Trophoblast cell (in vitro differentiated cells and primary cell): ENCODE measurements around the gene FEM1B.
A peak's percentile ranks its signal among the peaks of the same experiment; 100 is the strongest.

Experiments
- DNase-seq, 2 donors: peaks; one replicate each; pipeline ENCODE4 v3.0.0-alpha.2; 2016
- H2AFZ ChIP-seq: 2 replicates; pipeline ENCODE4 v1.6.1; 2013; ENCODE audit warnings: low read length, moderate library complexity, mild to moderate bottlenecking; ENCODE audit not compliant: insufficient read depth, poor library complexity
- H2AK5ac ChIP-seq: 2 replicates; pipeline ENCODE4 v1.6.1; 2013; ENCODE audit warnings: mild to moderate bottlenecking, low read length
- H2BK120ac ChIP-seq: 2 replicates; pipeline ENCODE4 v1.6.1; 2013; ENCODE audit warnings: low read length, mild to moderate bottlenecking, moderate library complexity; ENCODE audit not compliant: insufficient read depth, poor library complexity
- H2BK12ac ChIP-seq: 2 replicates; pipeline ENCODE4 v1.6.1; 2013; ENCODE audit warnings: mild to moderate bottlenecking, low read length, moderate library complexity
- H2BK5ac ChIP-seq: 2 replicates; pipeline ENCODE4 v1.6.1; 2013; ENCODE audit warnings: low read length, low read depth, moderate library complexity, mild to moderate bottlenecking; ENCODE audit not compliant: poor library complexity
- H3K14ac ChIP-seq: 2 replicates; pipeline ENCODE4 v1.6.1; 2013; ENCODE audit warnings: mild to moderate bottlenecking, low read length
- H3K18ac ChIP-seq: 2 replicates; pipeline ENCODE4 v1.6.1; 2013; ENCODE audit warnings: mild to moderate bottlenecking, low read length
- H3K23ac ChIP-seq: 2 replicates; pipeline ENCODE4 v1.6.1; 2013; ENCODE audit warnings: low read length
- H3K27ac ChIP-seq: 2 replicates; pipeline ENCODE4 v1.5.1; 2013; ENCODE audit warnings: low read depth, mild to moderate bottlenecking, inconsistent platforms, low read length, moderate library complexity
- H3K27me3 ChIP-seq: 2 replicates; pipeline ENCODE4 v1.6.1; 2013; ENCODE audit warnings: inconsistent platforms, mild to moderate bottlenecking, low read length, moderate library complexity; ENCODE audit not compliant: insufficient read depth
- H3K36me3 ChIP-seq, 2 experiments: 1 replicate in 1 of 2; 2 replicates in 1 of 2; pipeline ENCODE4 v1.6.1; 2013; ENCODE audit warnings: low read length in 2 of 2, mild to moderate bottlenecking in 2 of 2, moderate library complexity in 1 of 2; ENCODE audit not compliant: insufficient read depth in 2 of 2, control insufficient read depth in 1 of 2
- H3K4ac ChIP-seq: 2 replicates; pipeline ENCODE4 v1.6.1; 2013; ENCODE audit warnings: low read depth, mild to moderate bottlenecking, low read length, moderate library complexity
- H3K4me1 ChIP-seq, 2 experiments: 1 replicate in 1 of 2; 2 replicates in 1 of 2; pipeline ENCODE4 v1.6.1; 2013; ENCODE audit warnings: low read length in 2 of 2, mild to moderate bottlenecking in 2 of 2, moderate library complexity in 1 of 2; ENCODE audit not compliant: insufficient read depth in 2 of 2, control insufficient read depth in 1 of 2
- H3K4me2 ChIP-seq: 2 replicates; pipeline ENCODE4 v1.6.1; 2013; ENCODE audit warnings: inconsistent platforms, mild to moderate bottlenecking, low read length, moderate library complexity
- H3K4me3 ChIP-seq: 2 replicates; pipeline ENCODE4 v1.5.1; 2013; ENCODE audit warnings: mild to moderate bottlenecking, low read depth, low read length, inconsistent platforms
- H3K79me1 ChIP-seq: one replicate; pipeline ENCODE4 v1.6.1; 2013; ENCODE audit warnings: low read length
- H3K79me2 ChIP-seq: 2 replicates; pipeline ENCODE4 v1.6.1; 2013; ENCODE audit warnings: low read length, mild to moderate bottlenecking; ENCODE audit not compliant: control insufficient read depth, insufficient read depth, poor library complexity
- H3K9ac ChIP-seq: 2 replicates; pipeline ENCODE4 v1.6.1; 2013; ENCODE audit warnings: mild to moderate bottlenecking, low read length
- H3K9me3 ChIP-seq: 2 replicates; pipeline ENCODE4 v1.6.1; 2013; ENCODE audit warnings: low read depth, mild to moderate bottlenecking, control low read depth, inconsistent platforms, low read length; ENCODE audit not compliant: insufficient read depth
- H4K12ac ChIP-seq: 2 replicates; pipeline ENCODE4 v1.6.1; 2013; ENCODE audit warnings: low read depth, mild to moderate bottlenecking, low read length, moderate library complexity
- H4K8ac ChIP-seq: 2 replicates; pipeline ENCODE4 v1.6.1; 2013; ENCODE audit warnings: low read depth, mild to moderate bottlenecking, low read length, moderate library complexity
- H4K91ac ChIP-seq: one replicate; pipeline ENCODE4 v1.6.1; 2013; ENCODE audit warnings: low read depth, mild to moderate bottlenecking, low read length, moderate library complexity
- WGBS: extraction: QIAGEN DNeasy Blood & Tissue Kit; methylation state at CpG from one replicate; pipeline ENCODE4 v1.1.7; 2013; ENCODE audit warnings: missing lambda C conversion rate; ENCODE audit not compliant: insufficient read length, insufficient coverage; ENCODE audit errors: extremely low coverage; 5-methylcytosine and 5-hydroxymethylcytosine counted together

FEM1B gene

GRCh38 chr15:68340726-68341671, 63.5 kb downstream of the FEM1B start:
- Histone ChIP-seq H3K4me1 (peaks cover 2% of the 10 kb centered on the region in 2 experiments), H2BK5ac (no peak overlapping the region), H2AFZ (no peak overlapping the region), H4K8ac (no peak overlapping the region), H3K4me2 (no peak overlapping the region), H4K91ac (no peak overlapping the region), H2BK12ac (no peak overlapping the region), H3K9me3 (no peaks in the 10 kb centered on the region), H3K79me2 (no peaks in the 10 kb centered on the region), H3K23ac (no peak overlapping the region), H3K4ac (no peak overlapping the region), H3K14ac (no peak overlapping the region), H3K18ac (no peak overlapping the region), H2BK120ac (no peak overlapping the region), H3K27me3 (no peaks in the 10 kb centered on the region), H3K36me3 (no peaks in the 10 kb centered on the region), H3K4me3 (no peak overlapping the region), H3K27ac (no peak overlapping the region), H3K79me1 (no peaks in the 10 kb centered on the region), H2AK5ac (no peak overlapping the region), H3K9ac (no peak overlapping the region), H4K12ac (no peak overlapping the region)
- WGBS, result no CpG with 5 or more reads among the region's 15 CpGs
- no peak for DNase-seq

GRCh38 chr15:68341760-68342725, 64.5 kb downstream of the FEM1B start:
- Histone ChIP-seq H2BK5ac (no peak overlapping the region), H3K27me3 (no peaks in the 10 kb centered on the region), H3K4me3 (no peak overlapping the region), H3K36me3 (no peaks in the 10 kb centered on the region), H4K8ac (no peak overlapping the region), H3K79me2 (no peaks in the 10 kb centered on the region), H3K79me1 (no peaks in the 10 kb centered on the region), H4K91ac (no peak overlapping the region), H3K4me2 (no peak overlapping the region), H3K18ac (no peak overlapping the region), H3K9ac (no peak overlapping the region), H3K4ac (no peak overlapping the region), H3K23ac (no peak overlapping the region), H3K4me1 (peaks cover 2% of the 10 kb centered on the region in 2 experiments), H3K14ac (no peak overlapping the region), H3K27ac (no peak overlapping the region), H2BK120ac (no peak overlapping the region), H4K12ac (no peak overlapping the region), H2AK5ac (no peak overlapping the region), H3K9me3 (no peaks in the 10 kb centered on the region), H2BK12ac (no peak overlapping the region), H2AFZ (no peak overlapping the region)
- DNase-seq, result peak in 1 of 2 donors; percentile 6
- no CpG with 5 or more reads among the region's 17 CpGs for WGBS

GRCh38 chr15:68343579-68344225, 66.2 kb downstream of the FEM1B start:
- no peak overlapping the region for H3K18ac ChIP-seq
- H3K27ac ChIP-seq, result no peak overlapping the region
- no peak overlapping the region for H4K12ac ChIP-seq
- H2BK5ac ChIP-seq, result no peak overlapping the region
- H3K4me3 ChIP-seq, result no peak overlapping the region
- no peak overlapping the region for H2AK5ac ChIP-seq
- no peak overlapping the region for H2BK120ac ChIP-seq
- no peak overlapping the region for H3K9ac ChIP-seq
- no peaks in the 10 kb centered on the region for H3K79me1 ChIP-seq
- H2AFZ ChIP-seq, result no peak overlapping the region
- WGBS, result no CpG with 5 or more reads among the region's 14 CpGs
- H4K91ac ChIP-seq, result no peak overlapping the region
- no peaks in the 10 kb centered on the region for H3K79me2 ChIP-seq
- no peak overlapping the region for H4K8ac ChIP-seq
- peaks cover 3 to 5% of the 10 kb centered on the region in 2 experiments for H3K4me1 ChIP-seq
- no peaks in the 10 kb centered on the region for H3K9me3 ChIP-seq
- no peak overlapping the region for H3K4me2 ChIP-seq
- H3K36me3 ChIP-seq, result no peaks in the 10 kb centered on the region
- no peak overlapping the region for H3K14ac ChIP-seq
- H3K23ac ChIP-seq, result no peak overlapping the region
- no peak overlapping the region for H2BK12ac ChIP-seq
- H3K27me3 ChIP-seq, result no peaks in the 10 kb centered on the region
- H3K4ac ChIP-seq, result no peak overlapping the region
- DNase-seq, result no peak

DNA sequence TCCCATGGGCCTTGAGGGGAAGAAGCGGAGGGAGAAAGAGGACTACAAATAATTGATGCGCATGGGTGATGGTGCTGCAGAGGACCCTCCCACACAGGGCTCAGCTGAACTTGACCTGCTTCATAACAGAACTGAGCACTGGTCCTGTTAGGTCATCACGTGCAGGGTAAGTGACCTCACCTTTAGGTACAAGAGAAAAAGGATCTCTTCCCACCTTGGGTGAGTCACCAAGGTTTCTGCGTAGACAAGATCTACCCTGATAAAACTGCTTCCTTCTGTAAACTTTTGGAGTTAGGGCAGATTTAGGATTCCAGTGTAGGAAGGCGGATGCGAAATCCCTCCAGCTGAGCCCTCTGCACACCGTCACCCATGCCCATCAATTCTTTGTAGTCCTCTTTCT, 67.1 kb downstream of the FEM1B start:
- no peak overlapping the region for H3K9ac ChIP-seq

More for the DNA sequence above, 67.1 kb downstream of the FEM1B start:
- H3K36me3 ChIP-seq, result no peaks in the 10 kb centered on the region
- H3K27me3 ChIP-seq, result no peaks in the 10 kb centered on the region
- no peak overlapping the region for H2BK5ac ChIP-seq
- H3K9me3 ChIP-seq, result no peaks in the 10 kb centered on the region
- no peak overlapping the region for H4K12ac ChIP-seq
- H3K79me1 ChIP-seq, result no peaks in the 10 kb centered on the region
- no peak overlapping the region for H3K4me3 ChIP-seq
- H2AFZ ChIP-seq, result no peak overlapping the region
- no peak overlapping the region for H3K4ac ChIP-seq
- peaks cover 3 to 5% of the 10 kb centered on the region in 2 experiments for H3K4me1 ChIP-seq
- H2BK120ac ChIP-seq, result no peak overlapping the region
- H3K27ac ChIP-seq, result no peak overlapping the region
- peak; percentile 13 to 67 for DNase-seq
- H2BK12ac ChIP-seq, result no peak overlapping the region
- H4K91ac ChIP-seq, result no peak overlapping the region
- no peak overlapping the region for H3K4me2 ChIP-seq
- WGBS, result no CpG with 5 or more reads among the region's 7 CpGs
- H2AK5ac ChIP-seq, result no peak overlapping the region
- H3K23ac ChIP-seq, result no peak overlapping the region
- H3K79me2 ChIP-seq, result no peaks in the 10 kb centered on the region
- no peak overlapping the region for H4K8ac ChIP-seq
- no peak overlapping the region for H3K14ac ChIP-seq
- H3K18ac ChIP-seq, result no peak overlapping the region
